ENCODE results near the gene MARCHF3.
A peak's percentile ranks its signal among the peaks of the same experiment; 100 is the strongest.

Gene MARCHF3

GRCh38 chr5:127072861-127073846 is 42.8 kb upstream of the MARCHF3 start, which contains the start of gene C5orf63:
TSS of gene C5orf63 (minus strand) at chr5:127073502. CDS start at chr5:127058995, 14,507 bp downstream.
- peak within 1 kb of the TSS; percentile 56 for H3K4me3 ChIP-seq (ENCODE audit: low read depth, low read length)
- in situ Hi-C loops (cut with HindIII; ENCODE audit: low sequenced_read_pairs): no loop called here
- TF ChIP-seq CTCF (IDR thresholded peaks at IDR 0.05; ENCODE audit: low read depth, low read length, missing control alignments): no peak
- no peak for DNase-seq (ENCODE audit: low read depth)

DNA sequence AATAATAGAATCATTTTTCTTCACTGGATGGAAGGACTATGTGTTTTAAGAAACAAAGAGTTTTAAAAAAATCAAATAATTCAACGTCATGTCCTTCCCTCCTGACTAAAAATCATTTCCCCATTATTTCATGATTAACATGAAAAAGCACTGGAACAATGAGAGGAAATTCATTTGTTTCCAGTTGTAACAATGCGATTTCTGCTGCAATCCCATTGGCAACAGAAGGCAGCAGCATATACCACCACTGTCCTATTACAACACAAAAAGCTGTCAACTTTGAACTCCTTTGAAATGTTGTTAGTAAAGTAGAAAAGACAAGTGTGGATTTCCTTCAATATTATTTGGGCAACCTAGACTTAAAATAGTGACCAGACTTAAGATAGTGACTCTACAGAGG is 39.9 kb upstream of the MARCHF3 start:
- no peak for DNase-seq (ENCODE audit: low read depth)
- H3K4me3 ChIP-seq (ENCODE audit: low read depth, low read length): no peak overlapping the region
- in situ Hi-C loops (cut with HindIII; ENCODE audit: low sequenced_read_pairs): no loop called here
- no peak for TF ChIP-seq CTCF (IDR thresholded peaks at IDR 0.05; ENCODE audit: low read depth, low read length, missing control alignments)

DNA sequence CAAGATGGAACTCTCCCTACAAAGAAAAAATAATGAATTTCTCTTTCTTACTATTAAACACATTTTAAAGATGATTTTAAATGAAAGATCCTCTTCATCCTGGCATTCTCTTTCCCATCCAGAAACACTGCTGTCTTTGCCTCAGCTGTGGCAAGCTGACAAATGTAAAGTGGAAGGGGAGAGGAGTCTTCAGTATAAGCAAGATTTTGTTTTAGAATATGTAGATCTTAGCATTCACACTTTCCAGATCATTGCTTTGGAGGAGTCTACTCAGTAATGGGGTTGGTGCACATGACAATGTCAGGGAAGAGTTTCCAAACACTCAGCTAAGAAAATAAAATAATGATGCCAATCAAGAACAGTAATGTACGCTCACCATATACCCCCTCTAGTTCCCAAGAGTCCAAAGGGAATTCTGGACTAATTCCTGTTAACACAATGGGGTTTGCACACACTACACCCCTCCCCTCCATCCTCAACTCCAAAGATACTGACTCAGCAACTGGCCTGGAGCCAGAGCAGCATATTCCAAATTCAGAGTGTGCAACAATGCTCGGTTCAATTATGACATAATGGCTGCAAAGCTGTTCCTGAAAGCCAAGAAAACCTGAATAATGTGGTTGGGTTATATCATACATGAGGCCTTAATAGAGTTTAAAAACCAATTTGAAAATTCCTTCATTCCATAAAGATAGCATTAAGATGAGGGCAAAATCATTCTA is 38.3 kb upstream of the MARCHF3 start:
- no peak overlapping the region for H3K4me3 ChIP-seq (ENCODE audit: low read depth, low read length)
- DNase-seq (ENCODE audit: low read depth): peak; percentile 80
- in situ Hi-C loops (cut with HindIII; ENCODE audit: low sequenced_read_pairs): no loop called here
- no peak for TF ChIP-seq CTCF (IDR thresholded peaks at IDR 0.05; ENCODE audit: low read depth, low read length, missing control alignments)

DNA sequence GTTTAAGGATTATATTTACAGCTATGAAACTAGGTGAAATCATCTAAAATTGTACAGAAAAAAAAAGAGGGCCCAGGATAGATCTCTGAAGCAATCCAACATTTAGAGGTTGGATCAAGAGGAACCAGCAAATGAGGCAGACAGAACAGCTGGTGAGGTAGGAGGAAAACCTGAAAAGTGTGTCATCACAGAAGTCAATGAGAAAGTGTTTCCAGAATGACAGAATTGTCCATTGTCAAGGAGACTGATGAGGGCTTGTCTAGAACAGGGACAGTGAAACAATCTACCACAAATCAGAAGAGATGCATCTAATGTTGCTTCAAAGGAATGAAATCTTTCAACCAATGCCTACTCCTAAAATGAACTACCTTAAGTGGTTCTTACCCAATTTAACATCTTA is 36.4 kb upstream of the MARCHF3 start:
- in situ Hi-C loops (cut with HindIII; ENCODE audit: low sequenced_read_pairs): no loop called here
- TF ChIP-seq CTCF (IDR thresholded peaks at IDR 0.05; ENCODE audit: low read depth, low read length, missing control alignments): no peak
- no peak overlapping the region for H3K4me3 ChIP-seq (ENCODE audit: low read depth, low read length)
- no peak for DNase-seq (ENCODE audit: low read depth)

- H3K4me3 ChIP-seq (ENCODE audit: low read depth, low read length): no peak overlapping the region
- in situ Hi-C loops (cut with HindIII; ENCODE audit: low sequenced_read_pairs): no loop called here
- no peak for DNase-seq (ENCODE audit: low read depth)
- no peak for TF ChIP-seq CTCF (IDR thresholded peaks at IDR 0.05; ENCODE audit: low read depth, low read length, missing control alignments)
These were observed 34.0 kb upstream of the MARCHF3 start for GRCh38 chr5:127064253-127064840.

- in situ Hi-C loops (cut with HindIII; ENCODE audit: low sequenced_read_pairs): no loop called here
- TF ChIP-seq CTCF (IDR thresholded peaks at IDR 0.05; ENCODE audit: low read depth, low read length, missing control alignments): no peak
- DNase-seq (ENCODE audit: low read depth): no peak
- no peak overlapping the region for H3K4me3 ChIP-seq (ENCODE audit: low read depth, low read length)
These were observed 33.0 kb upstream of the MARCHF3 start for GRCh38 chr5:127063257-127063913.

Data from astrocyte of the cerebellum (primary cell).